Activated CD4-positive, alpha-beta memory T cell treated with anti-CD3 and anti-CD28 coated beads for 36 hours (primary cell): ENCODE measurements around the gene POLA1. TPM values are rescaled to one million over a fixed set of nuclear protein-coding genes. Genes with fewer than 3 reads are reported as not detected.

Source experiments
- CTCF ChIA-PET: fragments of 350-600 bp; sonication (Branson Sonifier 250); formaldehyde crosslinking; loops from one replicate; lab custom pipeline; 2021; ENCODE audit warnings: antibody characterized with exemption, inconsistent platforms; lab: Charles Lee
- POLR2A ChIA-PET: fragments of 350-600 bp; sonication (Branson Sonifier 250); formaldehyde crosslinking; loops from one replicate; lab custom pipeline; 2021; ENCODE audit warnings: antibody characterized with exemption; lab: Charles Lee
- DNase-seq: peaks from one replicate; pipeline ENCODE4 v3.0.0-alpha.2; 2020
- H3K27ac Mint-ChIP-seq: one replicate; pipeline ENCODE4 v1.8.0; 2021; ENCODE audit warnings: mixed read lengths
- H3K27me3 Mint-ChIP-seq: one replicate; pipeline ENCODE4 v1.8.0; 2021; ENCODE audit warnings: mixed read lengths
- H3K36me3 Mint-ChIP-seq: one replicate; pipeline ENCODE4 v1.8.0; 2021; ENCODE audit warnings: mixed read lengths
- H3K4me1 Mint-ChIP-seq: one replicate; pipeline ENCODE4 v1.8.0; 2021; ENCODE audit warnings: low read depth, mixed read lengths
- H3K4me3 Mint-ChIP-seq: one replicate; pipeline ENCODE4 v1.8.0; 2021; ENCODE audit warnings: mild to moderate bottlenecking, mixed read lengths
- H3K9me3 Mint-ChIP-seq: one replicate; pipeline ENCODE4 v1.8.0; 2021; ENCODE audit warnings: mixed read lengths
- intact Hi-C: fragments of 100-400 bp; cut with micrococcal nuclease; formaldehyde crosslinking; loops from one replicate; pipeline ENCODE4 v1.15.1; 2023
- total RNA-seq, 2 experiments: library from RNA; stranded (reverse); gene quantifications; one replicate each; pipeline ENCODE4 v1.2.3, GENCODE V29; 2021

The POLA1 gene
- total RNA-seq, 2 experiments from 2014 or later = 40.9 to 41.7 TPM

GRCh38 chrX:25017667-25018247 is 324.0 kb downstream of the POLA1 start:
- peaks cover 27% of the 10 kb centered on the region for H3K4me1 Mint-ChIP-seq
- H3K36me3 Mint-ChIP-seq = no peaks in the 10 kb centered on the region
- POLR2A ChIA-PET = no interaction called here
- CTCF ChIA-PET = interaction anchor here (1.0 kb wide), 1 partner anchor 127 kb away, joined by 4 read pairs; no protein-coding TSS in a partner anchor
- peaks cover 47% of the 10 kb centered on the region for H3K27me3 Mint-ChIP-seq
- H3K27ac Mint-ChIP-seq = no peak overlapping the region
- intact Hi-C loops = loop anchor here (5.0 kb wide), 1 partner anchor 180 kb away; no protein-coding TSS in a partner anchor
- no peak for DNase-seq
- H3K9me3 Mint-ChIP-seq = no peaks in the 10 kb centered on the region
- H3K4me3 Mint-ChIP-seq = no peak overlapping the region

GRCh38 chrX:25018682-25019081 is 325.0 kb downstream of the POLA1 start:
- POLR2A ChIA-PET = no interaction called here
- DNase-seq = no peak
- intact Hi-C loops = loop anchor here (5.0 kb wide), 1 partner anchor 181 kb away; no protein-coding TSS in a partner anchor
- CTCF ChIA-PET = no interaction called here
- peaks cover 31% of the 10 kb centered on the region for H3K4me1 Mint-ChIP-seq
- H3K36me3 Mint-ChIP-seq = no peaks in the 10 kb centered on the region
- peaks cover 51% of the 10 kb centered on the region for H3K27me3 Mint-ChIP-seq
- H3K4me3 Mint-ChIP-seq = no peak overlapping the region
- H3K27ac Mint-ChIP-seq = no peak overlapping the region
- no peaks in the 10 kb centered on the region for H3K9me3 Mint-ChIP-seq

GRCh38 chrX:25019707-25020390 is 326.1 kb downstream of the POLA1 start:
- Mint-ChIP-seq H3K27me3 (peaks cover 59% of the 10 kb centered on the region), H3K27ac (no peak overlapping the region), H3K36me3 (no peaks in the 10 kb centered on the region), H3K9me3 (no peaks in the 10 kb centered on the region), H3K4me3 (no peak overlapping the region), H3K4me1 (peaks cover 31% of the 10 kb centered on the region)
- intact Hi-C loops = loop anchor here (1.0 to 5.0 kb wide), 4 partner anchors 16 to 648 kb away; no protein-coding TSS in a partner anchor
- no peak for DNase-seq
- CTCF ChIA-PET = interaction anchor here (1.3 to 2.6 kb wide), 3 partner anchors 8 to 648 kb away, joined by 6 to 15 read pairs (median 15); no protein-coding TSS in a partner anchor
- POLR2A ChIA-PET = no interaction called here

DNA sequence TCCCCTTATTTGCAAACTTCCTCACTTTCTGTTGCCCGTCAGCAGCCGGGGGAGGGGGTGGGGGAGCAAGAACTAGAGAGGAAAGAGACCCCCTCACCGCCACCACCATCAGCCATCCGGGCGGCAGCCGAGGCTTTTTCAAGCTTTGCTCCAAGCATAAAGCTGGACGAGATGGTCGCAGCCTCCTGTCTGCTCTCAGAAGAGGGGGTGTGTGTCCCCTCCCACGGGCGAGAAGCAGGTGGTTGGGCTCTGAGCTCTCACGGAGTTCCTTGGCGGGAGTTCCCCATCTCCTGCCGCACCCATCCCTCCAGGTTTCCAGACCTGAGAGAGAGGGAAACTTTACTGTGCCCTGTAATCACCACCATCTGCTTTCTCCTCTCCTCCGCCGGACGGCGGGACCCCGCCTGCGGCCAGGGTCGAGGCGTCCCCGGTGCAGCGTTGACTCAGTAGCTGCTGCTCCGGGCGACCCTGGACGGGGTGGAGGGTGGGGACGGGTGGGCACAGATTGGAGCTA is 326.7 kb downstream of the POLA1 start:
- DNase-seq = no peak
- Mint-ChIP-seq H3K27me3 (peaks cover 55% of the 10 kb centered on the region), H3K4me1 (peaks cover 28% of the 10 kb centered on the region), H3K4me3 (no peak overlapping the region), H3K36me3 (no peaks in the 10 kb centered on the region), H3K9me3 (no peaks in the 10 kb centered on the region), H3K27ac (no peak overlapping the region)
- intact Hi-C loops = loop anchor here (1.0 to 5.0 kb wide), 3 partner anchors 16 to 648 kb away; no protein-coding TSS in a partner anchor
- ChIA-PET POLR2A (no interaction called here), CTCF (interaction anchor here (1.1 to 2.6 kb wide), 6 partner anchors 9 to 649 kb away, joined by 5 to 15 read pairs (median 8); no protein-coding TSS in a partner anchor)

GRCh38 chrX:25020905-25021449 is 327.3 kb downstream of the POLA1 start:
- POLR2A ChIA-PET = no interaction called here
- H3K27ac Mint-ChIP-seq = no peak overlapping the region
- no peaks in the 10 kb centered on the region for H3K36me3 Mint-ChIP-seq
- intact Hi-C loops = loop anchor here (1.0 to 5.0 kb wide), 3 partner anchors 17 to 649 kb away; no protein-coding TSS in a partner anchor
- DNase-seq = peak; percentile 42
- peaks cover 27% of the 10 kb centered on the region for H3K4me1 Mint-ChIP-seq
- CTCF ChIA-PET = interaction anchor here (0.7 to 2.6 kb wide), 8 partner anchors 9 to 649 kb away, joined by 3 to 15 read pairs (median 6); no protein-coding TSS in a partner anchor
- no peaks in the 10 kb centered on the region for H3K9me3 Mint-ChIP-seq
- no peak overlapping the region for H3K4me3 Mint-ChIP-seq
- peaks cover 58% of the 10 kb centered on the region for H3K27me3 Mint-ChIP-seq

DNA sequence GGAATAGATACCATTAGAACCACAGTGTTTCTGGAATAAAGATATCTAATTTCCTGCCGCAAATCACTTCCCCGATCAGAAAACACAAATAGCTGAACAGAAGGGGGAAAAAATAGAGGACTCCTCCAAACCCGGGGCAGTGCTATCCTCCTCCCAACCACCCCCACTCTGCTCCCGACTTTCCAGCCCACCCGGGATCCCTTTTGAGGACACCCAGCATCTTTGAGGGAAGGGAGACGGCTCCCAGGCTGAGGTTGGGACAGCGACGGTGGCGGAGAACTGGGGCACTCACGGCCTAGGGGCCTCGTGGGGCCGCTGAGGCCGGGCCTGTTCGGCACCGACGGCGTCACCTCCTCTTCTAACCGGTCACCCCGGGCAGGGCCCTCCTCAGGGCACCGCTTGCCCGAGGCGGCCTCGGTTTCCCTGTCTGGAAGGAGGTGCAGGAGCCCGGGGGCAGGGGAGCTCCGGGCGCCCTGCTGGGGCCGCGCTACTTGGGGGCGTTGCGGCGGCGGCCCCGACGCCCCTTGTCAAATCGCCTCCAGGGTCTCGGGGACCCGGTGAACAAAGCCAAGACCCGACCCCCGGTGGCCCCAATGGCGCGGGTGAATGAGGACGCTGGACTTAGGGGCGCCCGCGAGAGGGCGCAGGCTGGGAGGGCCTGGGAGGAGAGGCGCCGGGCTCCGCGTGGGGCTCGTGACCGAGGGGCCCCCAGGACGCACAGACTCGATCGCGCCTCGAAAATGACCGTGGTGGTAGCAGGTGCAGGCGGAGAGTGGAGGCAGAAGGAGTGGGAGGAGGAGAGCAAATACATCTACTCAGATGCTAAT is 329.0 kb downstream of the POLA1 start:
- intact Hi-C loops = loop anchor here (5.0 kb wide), 1 partner anchor 650 kb away; no protein-coding TSS in a partner anchor
- no peak for DNase-seq

DNA sequence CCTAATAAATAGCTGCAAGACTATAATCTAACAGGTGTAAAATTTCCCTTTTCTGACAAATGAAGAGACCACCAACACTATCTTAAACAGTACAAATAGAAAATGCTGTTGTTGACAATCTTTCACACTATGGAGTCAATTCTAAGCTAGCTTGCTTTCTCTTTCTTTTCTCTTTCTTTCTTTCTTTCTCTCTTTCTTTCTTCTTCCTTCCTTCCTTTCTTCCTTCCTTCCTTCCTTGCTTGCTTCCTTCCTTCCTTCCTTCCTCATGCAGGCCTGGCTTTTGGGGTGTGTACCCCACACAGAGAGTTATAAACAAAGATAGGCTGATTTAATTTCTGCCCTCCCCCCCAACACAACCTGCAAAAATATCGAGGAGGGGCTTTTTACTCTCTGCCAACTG is 330.2 kb downstream of the POLA1 start:
- Mint-ChIP-seq H3K9me3 (no peaks in the 10 kb centered on the region), H3K36me3 (no peaks in the 10 kb centered on the region), H3K27me3 (peaks cover 44% of the 10 kb centered on the region), H3K27ac (no peak overlapping the region), H3K4me1 (peaks cover 21% of the 10 kb centered on the region), H3K4me3 (no peak overlapping the region)
- DNase-seq = no peak
- POLR2A ChIA-PET = no interaction called here
- intact Hi-C loops = loop anchor here (5.0 kb wide), 1 partner anchor 652 kb away; no protein-coding TSS in a partner anchor
- CTCF ChIA-PET = interaction anchor here (1.5 kb wide), 1 partner anchor 119 kb away, joined by 6 read pairs; no protein-coding TSS in a partner anchor

More for the DNA sequence above, 329.0 kb downstream of the POLA1 start:
- Mint-ChIP-seq H3K27me3 (peaks cover 45% of the 10 kb centered on the region), H3K36me3 (no peaks in the 10 kb centered on the region), H3K27ac (no peak overlapping the region), H3K9me3 (no peaks in the 10 kb centered on the region), H3K4me1 (peaks cover 23% of the 10 kb centered on the region), H3K4me3 (no peak overlapping the region)
- ChIA-PET POLR2A (no interaction called here), CTCF (interaction anchor here (0.6 to 2.6 kb wide), 6 partner anchors 10 to 183 kb away, joined by 3 to 15 read pairs (median 4); no protein-coding TSS in a partner anchor)

DNA sequence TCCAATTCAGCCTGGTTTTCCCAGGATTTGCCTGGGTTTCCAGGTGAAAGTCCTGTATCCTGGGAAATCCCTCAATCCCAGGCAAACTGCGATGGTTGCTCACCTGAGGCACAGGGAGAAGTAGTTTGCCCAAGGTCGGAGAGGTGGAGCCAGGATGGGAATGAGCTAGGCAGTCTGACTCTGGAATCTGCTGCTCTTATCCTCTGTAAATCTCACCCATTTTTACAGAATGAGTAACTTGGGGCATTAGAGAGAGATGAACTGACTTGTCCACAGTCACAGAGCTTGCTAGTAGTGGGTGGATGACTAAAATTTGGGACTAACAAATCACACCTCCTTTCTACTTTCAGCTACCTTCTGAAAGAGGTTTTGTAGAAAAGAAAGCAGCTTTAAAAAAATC is 331.9 kb downstream of the POLA1 start:
- CTCF ChIA-PET = interaction anchor here (0.7 to 1.4 kb wide), 3 partner anchors 10 to 118 kb away, joined by 3 to 5 read pairs (median 4); partner anchors contain the start of gene ARX
- DNase-seq = no peak
- intact Hi-C loops = no loop called here
- H3K27me3 Mint-ChIP-seq = peaks cover 37% of the 10 kb centered on the region
- no peaks in the 10 kb centered on the region for H3K9me3 Mint-ChIP-seq
- no peak overlapping the region for H3K4me3 Mint-ChIP-seq
- POLR2A ChIA-PET = no interaction called here
- H3K36me3 Mint-ChIP-seq = no peaks in the 10 kb centered on the region
- H3K4me1 Mint-ChIP-seq = peaks cover 19% of the 10 kb centered on the region
- H3K27ac Mint-ChIP-seq = no peak overlapping the region

GRCh38 chrX:25026576-25026975 is 332.9 kb downstream of the POLA1 start:
- Mint-ChIP-seq H3K4me1 (peaks cover 13% of the 10 kb centered on the region), H3K4me3 (no peak overlapping the region), H3K36me3 (no peaks in the 10 kb centered on the region), H3K27ac (no peak overlapping the region), H3K27me3 (peaks cover 32% of the 10 kb centered on the region), H3K9me3 (no peaks in the 10 kb centered on the region)
- CTCF ChIA-PET = interaction anchor here (1.4 kb wide), 1 partner anchor 11 kb away, joined by 4 read pairs; the partner anchor contains the start of gene ARX
- no peak for DNase-seq
- POLR2A ChIA-PET = no interaction called here
- intact Hi-C loops = no loop called here

DNA sequence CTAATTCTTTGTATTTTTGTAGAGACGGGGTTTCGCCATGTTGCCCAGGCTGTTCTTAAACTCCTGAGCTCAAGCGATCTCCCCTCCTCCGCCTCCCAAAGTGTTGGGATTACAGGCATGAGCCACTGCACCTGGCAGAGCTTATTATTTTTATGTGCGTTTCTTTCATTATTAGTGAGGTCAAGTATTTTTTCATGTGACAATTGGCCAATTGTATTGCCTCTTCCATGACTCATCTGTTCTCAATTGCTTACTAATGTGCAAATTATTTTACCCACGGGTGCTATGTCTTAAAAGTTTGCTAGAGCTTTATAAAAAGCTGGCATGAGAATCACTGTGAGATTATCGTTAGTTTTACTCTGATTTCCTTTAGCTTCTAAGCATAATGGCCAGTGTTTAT is 335.0 kb downstream of the POLA1 start:
- Mint-ChIP-seq H3K27me3 (peaks cover 16% of the 10 kb centered on the region), H3K36me3 (no peaks in the 10 kb centered on the region), H3K27ac (no peak overlapping the region), H3K9me3 (no peaks in the 10 kb centered on the region), H3K4me3 (no peak overlapping the region), H3K4me1 (no peaks in the 10 kb centered on the region)
- intact Hi-C loops = no loop called here
- POLR2A ChIA-PET = no interaction called here
- no peak for DNase-seq
- CTCF ChIA-PET = interaction anchor here (1.0 to 1.1 kb wide), 2 partner anchors 24 to 116 kb away, joined by 3 to 4 read pairs; no protein-coding TSS in a partner anchor

DNA sequence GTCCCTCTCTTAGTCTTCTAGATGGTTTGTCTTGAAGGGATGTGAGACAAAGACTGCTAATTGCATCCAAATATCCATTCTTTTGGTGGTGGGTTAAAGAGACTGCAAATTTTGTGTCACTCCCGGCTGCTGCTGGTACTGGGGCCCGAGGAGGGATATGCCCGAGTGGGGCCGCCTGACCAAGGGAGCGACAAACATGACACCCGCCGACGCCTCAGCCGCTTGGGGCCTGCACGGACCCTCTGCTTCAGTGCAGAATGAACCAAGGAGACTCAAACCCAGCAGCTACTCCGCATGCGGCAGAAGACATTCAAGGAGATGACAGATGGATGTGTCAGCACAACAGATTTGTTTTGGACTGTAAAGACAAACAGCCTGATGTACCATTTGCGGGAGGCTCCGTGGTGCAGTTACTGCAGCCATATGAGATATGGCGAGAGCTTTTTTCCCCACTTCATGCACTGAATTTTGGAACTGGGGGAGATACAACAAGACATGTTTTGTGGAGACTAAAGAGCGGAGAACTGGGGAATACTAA is 335.6 kb downstream of the POLA1 start:
- intact Hi-C loops = no loop called here
- CTCF ChIA-PET = interaction anchor here (1.0 to 1.1 kb wide), 2 partner anchors 24 to 115 kb away, joined by 3 to 4 read pairs; no protein-coding TSS in a partner anchor

More for the DNA sequence above, 335.6 kb downstream of the POLA1 start:
- no peak for DNase-seq
- Mint-ChIP-seq H3K27ac (no peak overlapping the region), H3K4me1 (no peaks in the 10 kb centered on the region), H3K36me3 (no peaks in the 10 kb centered on the region), H3K9me3 (no peaks in the 10 kb centered on the region), H3K27me3 (peaks cover 9% of the 10 kb centered on the region), H3K4me3 (no peak overlapping the region)
- POLR2A ChIA-PET = no interaction called here
